ENCODE data around the gene SOX11.

The SOX11 gene

GRCh38 chr2:5705490-5705889 is 13.3 kb downstream of the SOX11 start:
- Histone ChIP-seq H3K4me1 (ENCODE audit: control insufficient read depth, insufficient read depth, low read depth, low read length) (peaks cover 5% of the 10 kb centered on the region), H3K79me1 (replicated peaks; ENCODE audit: low read length, poor library complexity, severe bottlenecking) (peaks cover 3% of the 10 kb centered on the region), H3K23ac (ENCODE audit: low read length in 2 of 2) (no peak overlapping the region), H2AFZ (ENCODE audit: low read depth, low read length) (no peak overlapping the region), H2BK12ac (ENCODE audit: low read length in 2 of 2) (no peak overlapping the region), H3K4ac (ENCODE audit: low read depth in 1 of 2, low read length in 2 of 2) (no peak overlapping the region), H3K18ac (ENCODE audit: low read depth in 1 of 2, low read length in 2 of 2) (no peak overlapping the region), H3K27me3 (ENCODE audit: control insufficient read depth in 1 of 2, insufficient read depth in 1 of 2, low read length in 2 of 2) (no peaks in the 10 kb centered on the region), H2BK120ac (ENCODE audit: low read depth, low read length) (no peak overlapping the region), H3K4me2 (ENCODE audit: low read length, poor library complexity, severe bottlenecking) (no peak overlapping the region), H2BK5ac (ENCODE audit: low read depth, low read length, poor library complexity, severe bottlenecking) (no peak overlapping the region), H3K4me3 (ENCODE audit: insufficient read depth in 1 of 2, low read depth in 1 of 2, low read length in 2 of 2) (no peak overlapping the region), H3K36me3 (ENCODE audit: control insufficient read depth in 1 of 2, insufficient read depth in 2 of 2, low read depth in 1 of 2, low read length in 2 of 2) (no peaks in the 10 kb centered on the region), H3K9ac (ENCODE audit: low read length) (no peak overlapping the region), H4K8ac (ENCODE audit: low read length) (no peak overlapping the region), H3K27ac (ENCODE audit: low read length, poor library complexity, severe bottlenecking) (no peak overlapping the region), H4K91ac (ENCODE audit: low read length) (no peak overlapping the region), H3K9me3 (ENCODE audit: control insufficient read depth, low read length) (no peaks in the 10 kb centered on the region), H2BK15ac (ENCODE audit: low read depth, poor library complexity, severe bottlenecking) (no peak overlapping the region), H2AK5ac (ENCODE audit: low read length, severe bottlenecking) (no peak overlapping the region), H3K14ac (ENCODE audit: low read length in 2 of 2) (no peak overlapping the region)
- no peak for DNase-seq
- 96% methylated on average over 4 of the region's 4 CpGs for whole genome bisulfite sequencing

GRCh38 chr2:5706717-5707455 is 14.7 kb downstream of the SOX11 start:
- no peak overlapping the region for H2BK12ac ChIP-seq (ENCODE audit: low read length in 2 of 2)
- H3K27me3 ChIP-seq (ENCODE audit: control insufficient read depth in 1 of 2, insufficient read depth in 1 of 2, low read length in 2 of 2) = peaks cover 0 to 5% of the 10 kb centered on the region in 2 experiments
- no peaks in the 10 kb centered on the region for H3K36me3 ChIP-seq (ENCODE audit: control insufficient read depth in 1 of 2, insufficient read depth in 2 of 2, low read depth in 1 of 2, low read length in 2 of 2)
- no peak overlapping the region for H3K9ac ChIP-seq (ENCODE audit: low read length)
- H2AFZ ChIP-seq (ENCODE audit: low read depth, low read length) = no peak overlapping the region
- no peak overlapping the region for H3K23ac ChIP-seq (ENCODE audit: low read length in 2 of 2)
- H2BK15ac ChIP-seq (ENCODE audit: low read depth, poor library complexity, severe bottlenecking) = no peak overlapping the region
- no peak overlapping the region for H4K8ac ChIP-seq (ENCODE audit: low read length)
- H3K4me3 ChIP-seq (ENCODE audit: insufficient read depth in 1 of 2, low read depth in 1 of 2, low read length in 2 of 2) = no peak overlapping the region
- H3K27ac ChIP-seq (ENCODE audit: low read length, poor library complexity, severe bottlenecking) = no peak overlapping the region
- WGBS = 94% methylated on average over 56 of the region's 56 CpGs
- H3K9me3 ChIP-seq (ENCODE audit: control insufficient read depth, low read length) = no peaks in the 10 kb centered on the region
- no peaks in the 10 kb centered on the region for H3K79me1 ChIP-seq (replicated peaks; ENCODE audit: low read length, poor library complexity, severe bottlenecking)
- no peak overlapping the region for H3K4ac ChIP-seq (ENCODE audit: low read depth in 1 of 2, low read length in 2 of 2)
- H2AK5ac ChIP-seq (ENCODE audit: low read length, severe bottlenecking) = no peak overlapping the region
- H3K18ac ChIP-seq (ENCODE audit: low read depth in 1 of 2, low read length in 2 of 2) = no peak overlapping the region
- H2BK5ac ChIP-seq (ENCODE audit: low read depth, low read length, poor library complexity, severe bottlenecking) = no peak overlapping the region
- H3K4me1 ChIP-seq (ENCODE audit: control insufficient read depth, insufficient read depth, low read depth, low read length) = peaks cover 5% of the 10 kb centered on the region
- H3K4me2 ChIP-seq (ENCODE audit: low read length, poor library complexity, severe bottlenecking) = no peak overlapping the region
- H2BK120ac ChIP-seq (ENCODE audit: low read depth, low read length) = no peak overlapping the region
- H4K91ac ChIP-seq (ENCODE audit: low read length) = no peak overlapping the region
- no peak for DNase-seq
- no peak overlapping the region for H3K14ac ChIP-seq (ENCODE audit: low read length in 2 of 2)

GRCh38 chr2:5710615-5711014 is 18.4 kb downstream of the SOX11 start:
- H3K4me1 ChIP-seq (ENCODE audit: control insufficient read depth, insufficient read depth, low read depth, low read length) = peaks cover 5% of the 10 kb centered on the region
- 83% methylated on average over 4 of the region's 6 CpGs for WGBS
- H4K91ac ChIP-seq (ENCODE audit: low read length) = no peak overlapping the region
- no peak overlapping the region for H4K8ac ChIP-seq (ENCODE audit: low read length)
- no peak overlapping the region for H3K14ac ChIP-seq (ENCODE audit: low read length in 2 of 2)
- H3K4me3 ChIP-seq (ENCODE audit: insufficient read depth in 1 of 2, low read depth in 1 of 2, low read length in 2 of 2) = no peak overlapping the region
- H3K36me3 ChIP-seq (ENCODE audit: control insufficient read depth in 1 of 2, insufficient read depth in 2 of 2, low read depth in 1 of 2, low read length in 2 of 2) = no peaks in the 10 kb centered on the region
- no peak overlapping the region for H2AK5ac ChIP-seq (ENCODE audit: low read length, severe bottlenecking)
- no peaks in the 10 kb centered on the region for H3K9me3 ChIP-seq (ENCODE audit: control insufficient read depth, low read length)
- H3K79me1 ChIP-seq (replicated peaks; ENCODE audit: low read length, poor library complexity, severe bottlenecking) = no peaks in the 10 kb centered on the region
- no peak overlapping the region for H2BK15ac ChIP-seq (ENCODE audit: low read depth, poor library complexity, severe bottlenecking)
- peaks cover 0 to 5% of the 10 kb centered on the region in 2 experiments for H3K27me3 ChIP-seq (ENCODE audit: control insufficient read depth in 1 of 2, insufficient read depth in 1 of 2, low read length in 2 of 2)
- no peak overlapping the region for H3K9ac ChIP-seq (ENCODE audit: low read length)
- no peak overlapping the region for H3K4me2 ChIP-seq (ENCODE audit: low read length, poor library complexity, severe bottlenecking)
- H2BK120ac ChIP-seq (ENCODE audit: low read depth, low read length) = no peak overlapping the region
- DNase-seq = no peak
- H3K27ac ChIP-seq (ENCODE audit: low read length, poor library complexity, severe bottlenecking) = no peak overlapping the region
- no peak overlapping the region for H3K18ac ChIP-seq (ENCODE audit: low read depth in 1 of 2, low read length in 2 of 2)
- H2BK5ac ChIP-seq (ENCODE audit: low read depth, low read length, poor library complexity, severe bottlenecking) = no peak overlapping the region
- no peak overlapping the region for H3K23ac ChIP-seq (ENCODE audit: low read length in 2 of 2)
- H3K4ac ChIP-seq (ENCODE audit: low read depth in 1 of 2, low read length in 2 of 2) = no peak overlapping the region
- no peak overlapping the region for H2AFZ ChIP-seq (ENCODE audit: low read depth, low read length)
- no peak overlapping the region for H2BK12ac ChIP-seq (ENCODE audit: low read length in 2 of 2)

GRCh38 chr2:5713101-5713500 is 20.9 kb downstream of the SOX11 start:
- Histone ChIP-seq H3K4me2 (ENCODE audit: low read length, poor library complexity, severe bottlenecking) (no peak overlapping the region), H2AK5ac (ENCODE audit: low read length, severe bottlenecking) (no peak overlapping the region), H2BK5ac (ENCODE audit: low read depth, low read length, poor library complexity, severe bottlenecking) (no peak overlapping the region), H3K9me3 (ENCODE audit: control insufficient read depth, low read length) (no peaks in the 10 kb centered on the region), H3K9ac (ENCODE audit: low read length) (no peak overlapping the region), H3K36me3 (ENCODE audit: control insufficient read depth in 1 of 2, insufficient read depth in 2 of 2, low read depth in 1 of 2, low read length in 2 of 2) (no peaks in the 10 kb centered on the region), H4K91ac (ENCODE audit: low read length) (no peak overlapping the region), H2BK15ac (ENCODE audit: low read depth, poor library complexity, severe bottlenecking) (no peak overlapping the region), H4K8ac (ENCODE audit: low read length) (no peak overlapping the region), H3K18ac (ENCODE audit: low read depth in 1 of 2, low read length in 2 of 2) (no peak overlapping the region), H2BK12ac (ENCODE audit: low read length in 2 of 2) (no peak overlapping the region), H3K27me3 (ENCODE audit: control insufficient read depth in 1 of 2, insufficient read depth in 1 of 2, low read length in 2 of 2) (peaks cover 0 to 5% of the 10 kb centered on the region in 2 experiments), H3K4me3 (ENCODE audit: insufficient read depth in 1 of 2, low read depth in 1 of 2, low read length in 2 of 2) (no peak overlapping the region), H3K79me1 (replicated peaks; ENCODE audit: low read length, poor library complexity, severe bottlenecking) (no peaks in the 10 kb centered on the region), H3K14ac (ENCODE audit: low read length in 2 of 2) (no peak overlapping the region), H3K4ac (ENCODE audit: low read depth in 1 of 2, low read length in 2 of 2) (no peak overlapping the region), H3K23ac (ENCODE audit: low read length in 2 of 2) (no peak overlapping the region), H3K27ac (ENCODE audit: low read length, poor library complexity, severe bottlenecking) (no peak overlapping the region), H2AFZ (ENCODE audit: low read depth, low read length) (no peak overlapping the region), H3K4me1 (ENCODE audit: control insufficient read depth, insufficient read depth, low read depth, low read length) (no peaks in the 10 kb centered on the region), H2BK120ac (ENCODE audit: low read depth, low read length) (no peak overlapping the region)
- WGBS = 52% methylated on average over 2 of the region's 2 CpGs
- DNase-seq = no peak

Measured in mesenchymal stem cell (in vitro differentiated cells and primary cell).